Measurements from ENCODE around the gene TCEANC2.

DNA sequence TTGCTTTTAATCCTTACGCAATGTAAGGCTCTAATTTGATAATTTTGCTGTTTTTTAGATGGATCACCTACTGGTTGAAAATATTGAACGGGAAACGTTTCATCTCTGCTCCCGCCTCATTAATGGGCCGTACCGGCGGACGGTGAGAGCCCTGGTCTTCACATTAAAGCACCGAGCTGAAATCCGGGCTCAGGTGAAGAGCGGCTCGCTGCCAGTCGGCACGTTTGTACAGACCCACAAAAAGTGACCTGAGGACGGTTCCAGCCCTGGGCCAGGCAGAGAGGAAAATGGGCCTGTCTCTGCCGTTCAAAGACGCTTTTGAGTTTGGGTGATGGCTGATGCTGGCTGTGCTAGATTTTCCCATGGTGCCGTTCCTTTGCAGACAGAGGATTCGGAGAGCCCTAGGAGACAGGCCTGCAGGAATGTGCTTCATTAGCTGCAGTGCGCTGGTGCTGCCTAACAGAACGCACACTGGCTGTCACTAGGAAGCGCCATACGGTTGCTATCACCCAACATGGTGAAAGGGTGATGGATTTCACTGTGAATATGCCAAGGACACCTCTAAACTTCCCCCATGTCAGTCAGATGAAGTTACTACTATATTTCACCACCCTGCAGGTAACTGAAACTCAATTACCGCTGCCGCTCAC, 42.9 kb downstream of the TCEANC2 start:
- no peak for TF ChIP-seq GATA3 (IDR thresholded peaks at IDR 0.05; ENCODE audit: low read depth, low read length)
- no peak for TF ChIP-seq GATA2 (IDR thresholded peaks at IDR 0.05; ENCODE audit: low read depth, low read length)

Data from SH-SY5Y (cell line).